GM19193 (cell line): ENCODE results near the gene RELCH.

Experiments
- POLR2A ChIP-seq: IDR thresholded peaks from 4 replicates; pipeline ENCODE4 v1.6.1; 2011; ENCODE audit not compliant: insufficient read depth, insufficient read length; ENCODE audit errors: extremely low read depth

The RELCH gene

DNA sequence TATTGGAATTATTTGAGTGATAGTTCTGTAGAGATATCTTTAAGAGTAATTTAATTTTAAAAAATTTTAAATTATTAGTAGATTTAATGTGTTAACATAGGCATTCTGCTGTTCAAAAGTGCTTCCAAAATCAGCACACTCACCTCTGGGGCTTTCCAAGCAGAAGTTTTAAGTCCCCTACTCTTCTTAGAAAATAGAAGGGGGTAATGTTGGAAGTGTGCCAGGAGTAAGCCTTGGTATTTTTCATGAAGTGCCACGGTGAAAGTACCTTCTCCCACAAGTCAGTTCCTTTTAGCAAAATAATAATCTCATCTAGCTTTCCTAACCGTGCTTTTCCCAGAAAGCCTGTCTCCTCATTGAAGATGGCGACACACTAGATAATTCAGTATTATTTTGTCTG is 134.1 kb downstream of the RELCH start:
- TF ChIP-seq POLR2A = no peak

DNA sequence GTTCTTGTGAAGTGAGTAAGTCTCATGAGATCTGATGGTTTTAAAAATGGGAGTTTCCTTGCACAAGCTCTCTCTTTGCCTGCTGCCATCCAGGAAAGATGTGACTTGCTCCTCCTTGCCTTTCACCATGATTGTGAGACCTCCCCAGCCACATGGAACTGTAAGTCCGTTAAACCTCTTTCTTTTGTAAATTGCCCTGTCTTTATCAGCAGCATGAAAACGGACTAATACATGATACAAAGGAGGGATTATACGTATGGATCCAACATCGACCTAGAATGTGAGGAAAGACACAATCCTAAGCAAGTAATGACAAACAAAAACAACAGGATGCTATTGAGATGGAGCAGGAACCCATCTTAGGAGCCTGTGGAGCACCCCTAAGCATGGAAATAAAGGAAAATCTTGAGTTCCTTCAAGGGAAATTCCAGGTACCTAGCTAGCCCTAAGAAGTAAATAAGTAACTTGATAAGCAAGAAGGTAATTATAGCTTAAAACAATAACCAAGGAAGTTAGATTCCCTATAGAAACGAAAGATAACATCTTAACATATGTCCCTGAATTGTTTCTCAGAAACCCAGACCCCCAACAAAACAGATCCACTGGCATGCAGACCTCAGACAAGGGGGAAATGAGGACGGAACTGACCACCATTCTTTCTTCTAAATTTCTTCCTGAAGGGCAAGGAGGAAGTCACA is 136.6 kb downstream of the RELCH start:
- no peak for TF ChIP-seq POLR2A

DNA sequence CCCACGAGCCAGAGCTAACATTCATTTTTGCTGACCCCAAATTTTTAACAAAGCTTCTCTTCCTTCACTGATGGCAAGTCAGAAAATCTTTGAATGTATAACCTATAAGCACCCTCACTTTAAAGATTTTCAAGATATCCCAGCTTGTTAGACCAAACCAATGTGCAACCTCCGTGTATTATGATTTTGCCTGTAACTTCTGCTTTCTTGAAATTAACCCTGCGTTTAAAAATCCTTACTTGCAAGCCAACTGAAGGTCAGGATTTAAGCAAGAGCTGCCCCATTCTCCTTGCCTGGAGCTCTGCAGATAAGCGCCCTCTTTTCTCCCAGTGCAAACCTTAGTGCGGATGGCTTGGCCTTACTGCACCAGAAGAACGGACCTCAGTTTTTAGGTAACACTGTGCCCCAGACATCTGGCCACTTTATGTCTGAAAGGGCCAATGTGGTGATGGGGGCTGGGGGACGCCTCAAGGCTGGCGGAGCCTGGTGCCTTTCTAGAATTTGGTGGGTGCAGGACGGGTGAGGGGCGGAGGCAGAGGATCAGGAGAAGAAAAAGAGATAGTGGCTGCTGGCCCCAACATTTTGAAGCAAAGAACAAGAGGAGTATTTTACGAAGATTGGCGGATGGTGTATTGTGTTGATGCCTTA is 137.2 kb downstream of the RELCH start:
- no peak for TF ChIP-seq POLR2A

DNA sequence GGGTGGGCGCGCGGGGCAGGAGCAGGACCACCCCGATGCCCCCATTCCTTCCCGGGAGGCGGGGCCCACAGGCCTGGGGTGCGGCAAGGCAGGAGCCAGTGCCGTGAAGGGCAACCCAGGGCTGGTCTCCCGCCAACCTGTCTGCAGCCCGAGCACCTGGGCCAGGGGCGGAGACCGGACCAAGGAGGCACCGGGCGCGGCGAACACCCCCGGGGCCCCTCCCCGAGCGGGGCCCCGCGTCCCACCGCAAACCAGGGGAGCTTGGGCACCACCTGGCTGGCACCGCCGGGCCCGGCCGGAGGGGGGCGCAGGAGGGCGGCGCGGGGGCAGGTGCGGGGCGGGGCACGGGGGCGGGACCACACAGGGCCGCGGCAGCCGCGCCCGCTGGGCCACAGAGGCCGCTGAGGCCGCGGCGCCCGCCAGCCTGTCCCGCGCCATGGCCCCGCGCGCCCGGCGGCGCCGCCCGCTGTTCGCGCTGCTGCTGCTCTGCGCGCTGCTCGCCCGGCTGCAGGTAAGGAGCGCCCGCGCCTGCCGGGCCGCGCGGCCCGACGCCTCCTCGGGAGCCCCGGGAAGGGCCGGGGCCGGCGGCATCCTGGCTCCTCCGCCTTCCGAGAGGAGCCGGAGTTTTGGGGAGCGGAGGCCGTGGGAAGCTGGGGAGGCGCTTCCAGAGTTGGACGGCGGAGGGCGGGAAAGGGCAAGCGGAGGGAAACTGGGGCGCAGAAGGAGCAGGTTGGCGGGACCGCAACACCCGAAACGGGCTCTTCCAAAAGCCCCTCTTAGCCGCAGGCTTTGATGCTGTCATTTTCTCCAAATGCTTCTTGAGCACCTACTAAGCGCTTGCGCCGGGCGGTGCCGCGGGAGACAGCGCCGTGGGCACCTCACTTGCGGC is 138.1 kb downstream of the RELCH start, which contains the start of gene TNFRSF11A:
Gene TNFRSF11A, plus strand, starts transcription at position 394 of the 889 bp plus-strand sequence. Its CDS starts 43 bp downstream, at position 437.
- peak; percentile 51 for TF ChIP-seq POLR2A

DNA sequence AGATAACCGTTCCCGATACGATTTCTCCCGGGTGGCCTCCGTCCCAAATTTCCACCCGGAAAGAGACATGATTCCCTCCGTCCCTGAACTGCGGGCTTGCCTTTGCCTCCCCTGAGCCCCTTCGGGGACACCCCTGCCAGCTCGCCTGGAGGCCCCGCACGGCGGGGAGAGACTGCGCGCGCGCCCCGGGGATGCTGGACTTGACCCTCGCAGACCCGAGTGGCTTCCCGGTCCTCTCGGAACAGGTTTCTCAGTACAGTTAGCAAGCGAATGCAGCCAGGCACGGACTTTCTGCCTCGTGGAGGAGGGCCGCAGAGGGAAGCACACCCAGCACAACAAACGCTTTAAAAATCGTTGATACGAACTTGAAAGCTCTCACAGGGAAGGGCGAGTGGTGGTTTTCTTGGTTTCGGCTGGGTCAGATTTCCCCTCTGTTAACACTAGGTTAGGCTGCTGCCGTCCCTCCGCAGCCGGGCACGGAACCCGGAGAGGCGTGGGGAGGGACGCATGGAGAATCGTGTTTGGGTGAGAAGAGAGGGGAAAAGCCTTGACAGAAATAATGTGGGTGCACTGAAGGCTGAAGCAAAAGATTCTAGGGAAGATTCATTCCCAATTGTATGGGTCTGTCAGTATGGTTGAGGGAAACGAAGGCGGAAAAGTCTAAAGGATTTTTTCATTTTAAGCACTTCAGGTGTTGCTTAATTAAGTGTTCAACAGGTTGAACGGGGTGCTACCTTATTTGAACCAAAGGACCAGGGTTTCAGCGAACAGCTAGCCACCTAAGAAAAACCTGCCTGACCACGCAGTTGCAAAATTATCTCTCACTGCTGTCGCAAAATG is 139.0 kb downstream of the RELCH start:
- TF ChIP-seq POLR2A = no peak

DNA sequence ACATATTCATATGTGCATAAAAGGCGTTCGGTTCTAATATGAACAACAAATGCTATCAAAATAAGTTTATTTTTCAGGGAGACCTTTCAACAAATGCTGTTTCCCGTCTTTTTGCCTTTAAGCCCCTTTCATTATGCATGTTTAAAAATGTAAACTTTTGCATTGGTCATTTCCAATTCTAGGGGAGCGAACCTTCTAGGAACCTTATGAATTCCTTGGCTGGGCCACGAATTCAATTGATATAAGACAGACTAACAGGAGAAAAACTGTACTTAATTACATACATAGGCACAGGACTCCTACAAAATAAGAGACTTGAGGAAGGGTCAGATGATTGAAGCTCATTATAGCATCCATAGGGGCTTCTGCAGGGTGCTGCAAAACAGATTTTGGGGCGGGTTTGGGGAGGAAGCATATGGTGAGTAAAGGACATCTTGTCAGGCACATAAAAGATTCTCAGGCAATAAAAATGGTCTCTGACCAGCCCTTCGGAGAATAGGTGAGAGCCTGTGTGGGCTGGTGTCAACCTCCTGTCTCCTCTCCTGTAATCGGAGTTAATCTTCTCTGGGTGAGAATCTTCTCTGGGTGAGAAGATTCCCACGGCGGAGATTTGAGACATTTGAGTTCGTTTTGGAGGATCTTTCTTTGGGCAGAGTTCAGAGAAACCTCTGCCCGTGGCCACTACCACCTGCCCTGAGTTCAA is 139.7 kb downstream of the RELCH start:
- TF ChIP-seq POLR2A = no peak

DNA sequence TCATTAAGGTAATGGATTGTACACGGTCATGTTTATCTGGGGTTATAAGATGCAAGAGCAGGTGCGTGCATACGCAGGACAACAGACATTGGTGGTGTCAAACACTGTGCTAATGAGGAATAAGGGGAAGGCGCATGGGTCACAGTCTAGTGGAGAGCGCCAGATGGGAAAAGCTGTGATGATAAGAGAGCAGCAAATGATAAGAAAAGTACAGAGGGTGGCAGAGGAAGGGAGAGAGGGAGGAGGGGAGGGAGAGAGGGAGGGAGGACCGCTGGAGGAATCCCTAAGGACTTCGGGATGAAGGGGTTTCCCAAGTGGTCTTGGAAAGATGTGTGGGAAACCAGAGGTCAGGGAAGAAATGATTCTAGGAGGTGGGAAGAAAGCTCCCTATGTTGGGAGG is 140.9 kb downstream of the RELCH start:
- no peak for TF ChIP-seq POLR2A

DNA sequence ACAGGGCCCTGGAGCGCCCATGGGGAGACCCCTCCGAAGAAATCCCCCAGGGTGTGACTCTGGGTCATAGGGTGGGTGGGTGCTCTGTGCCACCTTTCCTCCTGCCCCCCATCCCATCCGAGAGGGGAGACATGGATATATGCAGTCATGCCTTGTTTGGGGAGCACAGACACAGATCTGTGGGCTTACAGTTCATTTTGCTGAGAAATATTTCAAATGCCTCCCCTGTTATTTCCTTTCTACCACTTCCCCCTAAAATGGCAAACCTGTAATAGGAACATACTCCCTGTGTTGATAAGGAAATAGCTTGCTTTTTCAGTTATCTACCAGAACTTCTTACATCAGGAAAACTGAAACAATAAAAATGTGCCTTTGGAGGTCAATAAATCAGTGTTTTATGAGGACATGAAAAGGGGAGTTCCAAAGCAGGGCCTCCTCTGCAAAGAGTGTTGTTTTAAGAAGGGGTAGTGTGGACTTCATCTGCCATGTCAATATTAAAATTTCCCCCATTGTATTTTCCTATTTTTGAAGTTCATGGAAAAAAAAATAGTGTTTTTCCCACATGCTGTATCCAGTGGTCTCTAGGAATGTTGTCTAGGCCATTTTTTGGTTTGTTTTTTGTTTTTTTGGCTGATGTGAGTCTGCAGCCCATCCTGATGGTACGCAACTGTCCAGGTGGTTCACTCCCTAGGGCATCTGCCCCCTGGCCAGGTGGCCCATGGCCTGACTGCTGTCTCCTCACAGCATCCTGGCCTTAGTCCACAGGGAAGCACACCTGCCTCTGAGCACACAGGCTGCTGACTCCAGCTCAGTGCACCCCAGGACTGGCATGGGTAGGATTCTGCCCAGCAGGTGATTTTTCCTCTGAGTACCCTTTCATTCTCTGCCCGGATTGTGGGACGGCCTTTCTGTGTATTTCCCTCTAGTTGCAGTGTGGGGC is 141.8 kb downstream of the RELCH start:
- TF ChIP-seq POLR2A = no peak

DNA sequence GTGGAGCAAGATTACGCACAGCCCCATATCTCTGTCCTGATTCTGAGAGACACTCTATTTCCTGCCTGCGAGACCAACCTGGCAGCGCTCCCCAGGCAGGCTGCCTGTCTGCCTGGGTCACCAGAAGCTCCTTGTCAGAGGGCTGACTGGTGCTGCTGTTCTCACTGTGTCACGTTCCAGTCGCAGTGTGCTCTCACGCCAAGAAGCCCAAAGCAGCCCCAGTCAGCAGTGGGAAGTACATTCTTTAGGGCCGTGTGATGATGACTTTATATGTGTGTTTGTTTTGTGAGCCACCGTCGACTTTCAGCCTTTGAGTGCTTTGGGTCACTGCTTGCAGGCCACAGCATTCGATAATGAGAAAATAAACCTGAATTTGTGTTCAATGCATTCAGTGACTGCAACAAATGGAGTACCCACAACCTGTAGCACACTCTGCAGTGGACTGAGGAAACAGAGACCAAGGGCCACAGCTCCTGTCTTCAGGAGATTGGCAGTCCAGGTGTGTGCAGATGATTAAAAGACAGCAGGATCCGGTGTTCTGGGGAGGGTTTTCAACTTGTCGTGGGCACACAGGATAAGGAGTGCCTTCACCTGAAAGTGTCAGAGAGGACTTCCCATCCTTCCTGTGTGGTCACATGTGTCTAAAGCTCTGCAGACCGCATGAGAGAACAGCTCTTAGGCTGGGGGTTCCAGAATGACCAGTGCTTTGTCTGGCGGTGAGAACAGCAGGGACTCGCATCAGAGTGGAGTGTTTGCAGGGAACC is 142.8 kb downstream of the RELCH start:
- TF ChIP-seq POLR2A = no peak

DNA sequence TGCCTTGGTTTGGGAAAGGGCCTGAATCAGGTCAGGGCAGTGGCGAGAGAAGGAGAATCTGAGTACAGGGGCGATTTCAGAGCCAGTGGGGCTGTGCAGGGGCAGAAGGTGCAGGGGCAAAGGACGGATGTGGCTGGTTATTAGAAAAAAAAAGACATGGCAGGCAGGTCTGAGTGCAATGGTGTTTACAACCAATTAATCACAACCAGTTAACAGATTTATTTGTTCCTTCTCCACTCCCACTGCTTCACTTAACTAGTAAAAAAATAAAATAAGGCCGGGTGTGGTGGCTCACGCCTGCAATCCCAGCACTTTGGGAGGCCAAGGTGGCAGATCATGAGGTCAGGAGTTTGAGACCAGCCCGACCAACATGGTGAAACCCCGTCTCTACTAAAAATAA is 143.6 kb downstream of the RELCH start:
- TF ChIP-seq POLR2A = no peak

DNA sequence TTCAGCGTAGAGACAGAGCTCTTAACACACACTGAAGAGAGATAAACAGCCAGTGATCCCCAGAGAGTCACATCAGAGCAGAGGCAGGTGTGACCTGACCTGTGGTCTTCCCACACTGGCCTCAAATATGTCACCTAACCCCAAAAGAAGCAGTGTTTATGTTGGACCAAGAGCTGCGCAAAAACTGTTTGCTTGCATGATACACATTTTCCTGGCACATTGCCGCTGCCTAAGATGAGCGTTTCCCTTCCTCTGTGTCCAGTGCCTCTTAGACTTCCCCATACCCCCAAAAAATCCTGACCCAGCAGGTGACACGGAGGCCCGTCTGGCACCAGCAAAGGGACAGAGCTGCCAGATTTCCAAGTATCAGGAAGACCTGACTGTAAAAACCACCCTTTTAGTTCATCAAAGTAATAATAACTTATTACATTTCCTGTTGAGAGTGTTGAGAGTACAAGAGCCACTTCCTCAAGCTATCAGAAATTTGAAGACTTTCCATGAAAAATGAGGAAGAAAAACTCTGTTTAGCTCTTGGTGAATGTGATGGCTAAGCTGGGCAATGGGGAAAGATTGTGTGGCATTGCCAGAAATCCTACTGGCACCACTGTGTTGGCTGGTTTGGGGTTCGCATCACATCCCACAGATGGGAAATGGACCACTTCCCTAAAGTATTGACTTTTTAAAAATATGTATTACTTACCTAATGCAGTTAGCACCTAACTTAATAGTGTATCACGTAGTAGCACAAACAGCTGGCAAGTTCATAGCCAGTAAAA is 144.7 kb downstream of the RELCH start:
- no peak for TF ChIP-seq POLR2A
